ENCODE data around the gene PITPNB. TPM values are rescaled to one million over a fixed set of nuclear protein-coding genes. Genes with fewer than 3 reads are reported as not detected.

Gene PITPNB
- total and polyA plus RNA-seq, 11 donors = 13.6 to 84.7 (median 46.7) TPM

DNA sequence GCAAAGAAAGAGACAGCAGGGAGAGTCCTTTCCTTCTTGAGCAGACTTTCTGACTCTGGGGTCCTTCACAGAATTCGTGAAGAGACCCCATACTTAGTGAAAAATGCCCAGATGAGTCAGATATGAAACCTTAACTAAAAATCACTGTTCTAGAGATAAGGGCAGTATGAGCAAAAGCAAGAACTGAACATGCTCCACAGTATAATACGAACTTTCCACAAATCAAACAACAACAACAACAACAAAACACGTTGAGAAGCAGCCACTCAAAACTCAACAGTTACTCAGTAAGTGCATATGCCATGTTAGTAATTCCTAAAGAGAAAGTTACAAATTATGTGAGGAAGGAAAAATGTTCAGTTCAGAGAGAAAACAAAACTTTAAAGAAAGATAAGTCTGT lies 44.3 kb downstream of the PITPNB start:
- H3K27ac ChIP-seq = peak overlapping the region in 11 of 12 donors; percentile 39 to 91 (median 81)
- peaks cover 0 to 6% (median 0%) of the 10 kb centered on the region in 12 donors for H3K9me3 ChIP-seq
- ATAC-seq = no peak
- DNase-seq = no peak
- no peaks in the 10 kb centered on the region for H3K27me3 ChIP-seq
- 59 to 66% (median 61%) methylated on average over 3 of the region's 3 CpGs for WGBS, 4 donors
- intact Hi-C loops (cut with DNase I) = loop anchor here in 1 of 10 donors (10.0 kb wide), 1 partner anchor 720 kb away; no protein-coding TSS in a partner anchor
- H3K4me1 ChIP-seq = peaks cover 12 to 85% (median 56%) of the 10 kb centered on the region in 12 donors
- TF ChIP-seq POLR2A (IDR thresholded peaks at IDR 0.05) = no peak
- TF ChIP-seq, protein P1, sequence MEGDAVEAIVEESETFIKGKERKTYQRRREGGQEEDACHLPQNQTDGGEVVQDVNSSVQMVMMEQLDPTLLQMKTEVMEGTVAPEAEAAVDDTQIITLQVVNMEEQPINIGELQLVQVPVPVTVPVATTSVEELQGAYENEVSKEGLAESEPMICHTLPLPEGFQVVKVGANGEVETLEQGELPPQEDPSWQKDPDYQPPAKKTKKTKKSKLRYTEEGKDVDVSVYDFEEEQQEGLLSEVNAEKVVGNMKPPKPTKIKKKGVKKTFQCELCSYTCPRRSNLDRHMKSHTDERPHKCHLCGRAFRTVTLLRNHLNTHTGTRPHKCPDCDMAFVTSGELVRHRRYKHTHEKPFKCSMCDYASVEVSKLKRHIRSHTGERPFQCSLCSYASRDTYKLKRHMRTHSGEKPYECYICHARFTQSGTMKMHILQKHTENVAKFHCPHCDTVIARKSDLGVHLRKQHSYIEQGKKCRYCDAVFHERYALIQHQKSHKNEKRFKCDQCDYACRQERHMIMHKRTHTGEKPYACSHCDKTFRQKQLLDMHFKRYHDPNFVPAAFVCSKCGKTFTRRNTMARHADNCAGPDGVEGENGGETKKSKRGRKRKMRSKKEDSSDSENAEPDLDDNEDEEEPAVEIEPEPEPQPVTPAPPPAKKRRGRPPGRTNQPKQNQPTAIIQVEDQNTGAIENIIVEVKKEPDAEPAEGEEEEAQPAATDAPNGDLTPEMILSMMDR (IDR thresholded peaks at IDR 0.05) = no peak
- H3K36me3 ChIP-seq = peaks cover 0 to 43% (median 20%) of the 10 kb centered on the region in 9 donors
- H3K4me3 ChIP-seq = no peak overlapping the region

DNA sequence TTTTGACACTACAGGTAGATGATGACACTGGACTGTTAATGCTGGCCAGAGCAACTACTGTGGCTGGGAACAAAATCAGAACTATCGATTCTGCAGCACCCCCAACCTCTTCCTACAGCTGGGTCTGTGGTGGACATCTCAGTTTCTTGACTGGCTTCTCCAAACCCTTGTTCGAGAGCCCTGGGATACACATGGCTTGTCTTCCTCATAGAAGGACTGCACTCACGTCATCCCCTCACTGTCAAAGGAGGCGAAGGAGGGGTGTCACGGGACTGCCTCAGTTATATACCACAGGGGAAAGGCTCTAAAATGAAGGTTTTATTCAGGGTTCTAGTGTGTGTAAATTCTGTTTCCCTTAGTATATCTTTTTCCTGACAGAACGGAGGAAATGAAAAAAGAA lies 44.9 kb downstream of the PITPNB start:
- ATAC-seq (peak in 3 of 4 donors; percentile 19 to 37 (median 27)), DNase-seq (no peak)
- peaks cover 12 to 83% (median 59%) of the 10 kb centered on the region in 12 donors for H3K4me1 ChIP-seq
- 67 to 81% (median 77%) methylated on average over 6 of the region's 6 CpGs for WGBS, 4 donors
- TF ChIP-seq, protein P1 (IDR thresholded peaks at IDR 0.05) = no peak
- TF ChIP-seq POLR2A (IDR thresholded peaks at IDR 0.05) = no peak
- intact Hi-C loops (cut with DNase I) = loop anchor here in 1 of 10 donors (10.0 kb wide), 1 partner anchor 721 kb away; no protein-coding TSS in a partner anchor
- H3K36me3 ChIP-seq = peaks cover 0 to 48% (median 20%) of the 10 kb centered on the region in 9 donors
- peak overlapping the region; percentile 39 to 91 (median 78) for H3K27ac ChIP-seq
- H3K4me3 ChIP-seq = no peak overlapping the region
- H3K27me3 ChIP-seq = no peaks in the 10 kb centered on the region
- peaks cover 0 to 6% (median 0%) of the 10 kb centered on the region in 12 donors for H3K9me3 ChIP-seq

DNA sequence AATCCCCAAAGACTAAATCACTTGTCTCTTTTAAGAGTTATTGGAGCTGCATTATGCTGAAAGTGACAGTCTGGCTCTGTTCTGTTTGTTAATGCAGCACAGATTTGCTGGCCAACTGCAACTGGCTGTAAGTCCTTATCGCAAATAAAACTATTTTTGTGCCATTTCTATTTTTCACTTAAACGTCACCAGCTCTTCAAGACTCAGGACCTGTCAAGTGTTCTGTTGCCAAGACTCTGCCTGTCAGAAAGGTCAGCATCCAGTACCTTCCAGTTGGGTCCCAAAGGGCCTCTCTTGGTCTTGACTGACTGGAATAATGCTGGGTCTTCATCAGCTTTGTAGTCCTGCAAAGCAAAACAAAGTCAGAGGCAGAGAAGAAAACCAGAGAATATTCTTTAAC lies 45.6 kb downstream of the PITPNB start:
- no peak for TF ChIP-seq POLR2A (IDR thresholded peaks at IDR 0.05)
- TF ChIP-seq, protein P1 (IDR thresholded peaks at IDR 0.05) = no peak
- 25 to 37% (median 30%) methylated on average over 2 of the region's 2 CpGs for WGBS, 4 donors
- Histone ChIP-seq H3K9me3 (peaks cover 0 to 6% (median 0%) of the 10 kb centered on the region in 12 donors), H3K27me3 (no peaks in the 10 kb centered on the region), H3K4me1 (peaks cover 12 to 82% (median 63%) of the 10 kb centered on the region in 12 donors), H3K4me3 (no peak overlapping the region), H3K36me3 (peaks cover 0 to 48% (median 20%) of the 10 kb centered on the region in 9 donors), H3K27ac (peak overlapping the region; percentile 39 to 91 (median 78))
- DNase-seq (peak in 4 of 5 donors; percentile 54 to 76 (median 62)), ATAC-seq (peak; percentile 80 to 92 (median 87))
- intact Hi-C loops (cut with DNase I) = loop anchor here in 1 of 10 donors (10.0 kb wide), 1 partner anchor 721 kb away; no protein-coding TSS in a partner anchor

DNA sequence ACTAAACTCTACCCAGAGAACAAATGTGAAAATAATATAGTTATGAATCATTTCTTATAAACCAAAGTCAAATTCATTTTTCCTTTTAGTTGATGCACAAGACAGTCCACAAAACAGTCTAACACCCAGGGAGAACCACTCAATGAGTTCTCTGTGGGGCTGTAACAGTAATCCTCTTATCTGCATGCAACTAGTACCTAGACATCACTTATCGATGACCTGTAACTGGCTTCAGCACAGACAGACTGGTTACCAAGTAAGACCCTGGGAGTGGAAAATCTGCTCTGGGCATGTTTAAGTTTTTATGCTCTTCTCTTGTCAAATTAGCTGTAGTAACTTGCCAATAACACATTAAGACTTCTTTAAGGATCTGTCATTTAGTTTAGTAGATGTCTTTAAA lies 46.6 kb downstream of the PITPNB start:
- Histone ChIP-seq H3K36me3 (peaks cover 0 to 48% (median 20%) of the 10 kb centered on the region in 9 donors), H3K9me3 (peaks cover 0 to 6% (median 0%) of the 10 kb centered on the region in 12 donors), H3K4me3 (no peak overlapping the region), H3K27ac (peak overlapping the region; percentile 39 to 91 (median 78)), H3K4me1 (peaks cover 4 to 82% (median 62%) of the 10 kb centered on the region in 12 donors), H3K27me3 (no peaks in the 10 kb centered on the region)
- intact Hi-C loops (cut with DNase I) = loop anchor here in 1 of 10 donors (10.0 kb wide), 1 partner anchor 722 kb away; no protein-coding TSS in a partner anchor
- DNase-seq (no peak), ATAC-seq (no peak)
- WGBS, 4 donors = 74 to 95% (median 84%) methylated on average over 1 of the region's 1 CpG
- TF ChIP-seq, protein P1 (IDR thresholded peaks at IDR 0.05) = no peak
- no peak for TF ChIP-seq POLR2A (IDR thresholded peaks at IDR 0.05)
